KG1 (cell line): ENCODE measurements around the gene GOLGA6L10.
"Not testable (repeated sequence)": the region's sequence is repeated elsewhere in the genome, so short reads cannot be mapped to it uniquely, and the experiment has no call there.

ENCODE experiments used
- DNase-seq: peaks from one replicate; lab custom pipeline; 2025; lab: John Stamatoyannopoulos, UW

The GOLGA6L10 gene

DNA sequence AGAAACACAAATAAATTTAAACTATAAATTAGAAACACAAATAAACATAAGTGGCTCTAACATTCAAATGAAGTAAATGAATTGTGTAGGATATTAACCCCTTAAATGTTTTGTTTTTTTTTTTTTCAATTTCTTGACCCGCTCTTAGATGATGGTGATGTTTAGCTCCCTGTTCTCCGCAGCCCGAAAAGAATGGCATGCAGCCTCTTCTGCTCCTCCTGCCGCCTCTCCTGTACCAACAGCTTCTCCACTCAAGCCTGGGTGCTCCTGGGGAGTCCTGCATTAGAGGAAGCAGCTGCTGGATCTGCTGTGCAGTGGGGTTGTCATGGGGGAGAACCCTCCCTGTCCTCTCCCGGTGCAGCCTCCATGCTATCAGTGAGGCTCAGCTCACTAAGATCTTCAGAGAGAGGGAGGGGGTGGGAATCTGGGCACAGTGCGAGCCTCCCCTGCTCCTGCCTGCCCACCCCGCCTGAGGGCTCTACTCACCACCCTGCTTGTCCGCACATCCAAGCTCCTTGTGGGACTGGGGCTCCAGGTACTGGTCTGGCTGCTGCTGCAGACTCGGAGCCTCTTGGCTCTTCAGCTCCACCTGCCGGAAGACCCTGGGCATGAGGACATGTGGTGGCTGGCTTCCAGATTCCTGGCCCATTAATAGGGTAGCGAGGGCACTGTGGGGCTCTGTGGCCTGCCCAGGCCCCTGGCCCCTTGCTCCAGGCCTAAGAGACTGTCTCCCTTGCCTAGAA, 6.5 kb downstream of the GOLGA6L10 start:
- DNase-seq = not testable (repeated sequence)

DNA sequence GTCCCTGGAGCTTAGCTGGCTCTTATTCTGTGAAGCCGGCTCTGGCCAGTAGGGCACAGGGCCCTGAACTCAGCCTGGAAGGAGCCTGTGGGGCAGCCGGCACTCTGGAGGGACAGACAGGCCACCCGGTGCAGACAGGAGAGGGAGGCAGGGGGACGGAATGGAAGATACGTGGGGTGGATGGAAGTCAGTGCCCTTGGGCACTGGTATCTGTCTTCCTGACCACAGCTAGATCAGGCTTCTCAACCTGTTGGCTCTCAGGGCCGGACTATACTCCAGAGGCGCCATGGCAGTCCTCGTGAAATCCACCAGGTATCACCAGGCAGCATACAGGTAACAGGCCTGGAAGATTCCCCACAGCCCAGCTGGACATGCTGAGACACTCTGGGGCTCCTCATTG, 10.7 kb downstream of the GOLGA6L10 start:
- not testable (repeated sequence) for DNase-seq

DNA sequence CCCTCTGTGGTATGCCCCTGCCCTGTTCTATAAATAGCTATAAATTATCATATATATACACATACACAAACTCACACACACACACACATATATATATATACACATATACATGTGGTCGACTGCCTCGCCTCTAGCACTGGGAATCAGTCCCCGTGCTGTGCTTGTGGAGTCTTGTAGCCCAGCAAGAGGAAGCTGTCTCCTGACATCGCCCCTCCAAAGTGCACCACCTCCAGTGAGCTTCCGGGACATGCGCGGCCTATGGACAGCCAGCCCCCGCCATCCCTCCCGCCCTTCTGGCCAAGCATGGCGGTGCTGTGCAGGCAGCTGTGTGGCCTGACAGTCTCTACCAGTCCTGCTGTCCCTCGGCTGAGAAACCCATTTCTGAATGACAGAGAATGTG, 11.2 kb downstream of the GOLGA6L10 start:
- not testable (repeated sequence) for DNase-seq

- DNase-seq = not testable (repeated sequence)
Measured at GRCh38 chr15:82337051-82337450, 12.2 kb downstream of the GOLGA6L10 start.

- DNase-seq = not testable (repeated sequence)
Measured at GRCh38 chr15:82336180-82336647, 13.1 kb downstream of the GOLGA6L10 start.

GRCh38 chr15:82335006-82335405, 14.3 kb downstream of the GOLGA6L10 start:
- not testable (repeated sequence) for DNase-seq

GRCh38 chr15:82334554-82334932, 14.7 kb downstream of the GOLGA6L10 start:
- not testable (repeated sequence) for DNase-seq

- DNase-seq = not testable (repeated sequence)
Measured at GRCh38 chr15:82333603-82334553, 15.4 kb downstream of the GOLGA6L10 start.

DNA sequence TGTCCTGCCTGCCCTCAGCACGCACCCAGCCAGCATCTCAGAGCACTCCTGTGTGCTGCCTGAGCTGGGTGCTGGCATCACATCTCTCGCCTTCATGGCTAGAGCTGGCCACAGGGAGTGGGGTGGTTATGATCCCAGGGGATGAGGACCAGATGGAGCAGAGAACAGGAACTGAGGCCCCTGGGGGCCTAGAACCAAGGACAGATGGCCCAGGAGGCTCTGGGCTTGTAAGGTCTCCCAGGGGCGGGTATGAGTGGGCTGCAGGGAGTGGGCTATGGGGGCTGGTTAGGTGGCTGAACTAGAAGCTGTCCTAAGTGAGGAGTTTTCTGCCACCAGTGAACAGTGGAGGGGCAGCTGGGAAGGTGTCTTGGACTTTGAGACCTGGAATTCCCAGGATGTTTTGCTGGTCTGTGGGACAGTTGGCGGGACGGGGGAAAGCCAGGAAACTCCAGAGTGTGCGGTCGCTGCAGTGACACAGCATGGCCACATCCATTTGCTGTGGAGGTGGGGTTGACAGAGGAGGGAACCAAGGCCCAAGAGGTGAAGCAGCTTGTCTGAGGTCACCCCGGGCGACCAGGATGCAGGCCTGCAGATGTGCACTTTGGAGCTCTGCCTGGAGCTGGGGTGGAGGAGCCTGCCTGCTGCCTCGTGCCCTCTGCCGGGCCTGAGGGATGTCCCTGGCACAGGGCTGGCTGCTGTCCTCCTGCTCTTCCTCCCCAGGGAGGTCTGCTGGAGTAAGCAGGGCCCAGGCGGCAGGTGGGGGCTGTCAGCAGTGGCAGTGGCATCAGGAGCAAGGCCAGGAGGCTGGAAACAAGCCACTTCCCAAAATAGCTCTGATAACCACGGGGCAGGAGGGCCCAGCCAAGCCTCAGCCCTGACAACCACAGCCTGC, 16.3 kb downstream of the GOLGA6L10 start:
- not testable (repeated sequence) for DNase-seq

DNA sequence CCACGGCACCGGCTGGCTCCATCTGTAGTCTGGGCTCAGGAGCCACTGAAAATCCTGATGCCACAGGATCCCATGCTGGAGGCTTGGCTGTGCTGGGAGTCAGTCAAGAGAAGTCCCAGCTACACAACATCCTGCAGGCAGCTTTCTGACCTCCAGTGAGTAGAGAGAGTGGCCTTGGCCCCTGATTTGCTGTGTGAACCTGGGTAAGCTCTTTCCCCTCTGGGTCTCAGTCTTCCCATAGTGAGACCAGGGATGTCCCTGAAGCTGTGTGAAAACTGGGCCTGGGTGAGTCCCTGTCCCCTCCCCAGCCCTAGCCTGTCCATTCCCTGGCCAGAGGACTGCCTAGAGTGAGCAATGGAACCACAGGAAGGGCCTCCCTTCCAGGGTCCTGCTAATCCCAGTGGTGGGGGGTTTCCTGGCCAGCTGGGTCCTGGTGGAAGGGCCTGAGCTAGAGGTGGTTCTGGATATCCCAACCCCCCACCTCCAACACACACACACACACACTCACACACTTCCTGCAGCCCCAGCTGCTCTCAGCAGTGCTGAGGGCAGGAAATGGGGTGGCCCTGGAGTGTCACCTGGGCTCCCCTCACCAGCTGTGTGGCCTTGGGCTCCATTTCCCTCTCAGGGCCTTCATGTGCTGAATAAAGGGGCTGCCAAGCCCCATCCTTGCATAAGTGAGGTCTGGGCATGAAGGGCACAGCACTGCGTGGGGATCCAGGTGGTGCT, 17.5 kb downstream of the GOLGA6L10 start:
- not testable (repeated sequence) for DNase-seq

DNA sequence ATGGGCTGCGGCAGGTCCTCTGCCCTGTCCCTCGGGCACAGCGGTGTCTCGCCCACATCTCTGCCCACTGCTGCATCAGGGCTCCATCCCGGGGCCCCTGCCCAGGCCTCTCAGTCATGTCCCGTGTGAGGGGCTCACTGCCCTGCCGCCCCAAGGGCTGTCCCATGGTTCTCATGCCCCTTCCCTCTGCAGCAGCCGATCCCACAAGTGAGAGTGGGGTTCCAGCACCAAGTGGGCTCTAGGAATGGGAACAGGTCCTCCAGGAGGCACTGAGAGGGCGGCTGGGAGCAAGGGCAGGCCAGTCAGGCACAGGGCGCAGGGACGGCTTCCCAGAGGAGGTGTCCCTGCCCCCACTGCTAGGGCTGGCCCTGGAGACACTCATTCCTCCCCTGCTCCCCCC, 18.4 kb downstream of the GOLGA6L10 start:
- not testable (repeated sequence) for DNase-seq

GRCh38 chr15:82329039-82329438, 20.2 kb downstream of the GOLGA6L10 start:
- not testable (repeated sequence) for DNase-seq

DNA sequence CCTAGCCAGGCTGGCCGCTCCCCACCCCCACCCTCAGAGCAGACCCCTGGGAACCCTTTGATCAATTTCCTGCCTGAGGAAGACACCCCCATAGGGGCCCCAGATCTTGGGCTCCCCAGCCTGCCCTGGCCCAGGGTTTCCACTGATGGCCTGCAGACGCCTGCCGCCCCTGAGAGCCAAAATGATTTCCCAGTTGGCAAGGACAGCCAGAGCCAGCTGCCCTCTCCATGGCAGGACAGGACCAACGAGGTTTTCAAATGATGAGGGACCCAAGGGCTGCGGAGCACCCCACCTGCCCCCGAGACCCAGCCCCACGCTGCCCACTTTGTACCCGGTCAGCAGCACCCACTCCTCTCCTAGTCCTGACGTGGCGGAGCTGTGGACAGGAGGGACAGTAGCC, 21.9 kb downstream of the GOLGA6L10 start:
- not testable (repeated sequence) for DNase-seq

DNA sequence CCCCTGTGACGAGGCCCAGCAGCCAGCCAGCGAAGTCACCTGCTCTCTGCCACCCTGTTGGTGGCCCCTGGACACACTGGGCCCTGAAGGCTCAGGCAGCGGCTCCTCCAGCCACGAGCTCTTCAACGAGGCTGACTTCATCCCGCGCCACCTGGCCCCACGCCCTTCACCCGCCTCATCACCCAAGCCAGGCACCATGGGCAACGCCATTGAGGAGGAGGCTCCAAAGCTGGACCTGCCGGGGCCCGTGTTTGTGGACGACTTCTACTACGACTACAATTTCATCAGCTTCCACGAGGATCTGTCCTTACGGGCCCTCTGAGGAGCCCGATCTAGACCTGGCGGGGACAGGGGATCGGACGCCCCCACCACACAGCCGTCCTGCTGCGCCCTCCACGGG, 22.4 kb downstream of the GOLGA6L10 start:
- not testable (repeated sequence) for DNase-seq

GRCh38 chr15:82325646-82326045, 23.6 kb downstream of the GOLGA6L10 start:
- not testable (repeated sequence) for DNase-seq

GRCh38 chr15:82324831-82325230, 24.4 kb downstream of the GOLGA6L10 start:
- DNase-seq = not testable (repeated sequence)

- DNase-seq = not testable (repeated sequence)
Measured at GRCh38 chr15:82322488-82322887, 26.8 kb downstream of the GOLGA6L10 start.

DNA sequence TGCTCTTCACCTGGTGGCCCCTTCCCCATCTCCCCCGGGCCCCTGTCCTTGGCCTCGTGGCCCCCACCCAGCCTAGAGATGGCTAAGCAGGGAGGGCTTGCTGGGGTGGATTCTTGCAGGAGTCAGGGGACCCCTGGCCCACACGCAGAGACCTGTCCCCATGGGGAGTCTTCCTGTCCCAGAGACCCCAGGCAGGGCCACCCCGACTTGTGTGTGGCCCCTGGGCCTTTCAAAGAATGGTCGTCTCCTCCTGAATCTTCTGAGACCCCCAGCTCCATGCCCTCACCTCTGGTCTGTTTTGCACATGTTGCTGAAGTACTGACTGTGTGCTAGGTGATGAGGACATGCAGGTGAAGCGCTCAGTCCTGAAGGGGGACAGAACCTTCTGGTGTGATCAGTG, 28.4 kb downstream of the GOLGA6L10 start:
- not testable (repeated sequence) for DNase-seq

DNA sequence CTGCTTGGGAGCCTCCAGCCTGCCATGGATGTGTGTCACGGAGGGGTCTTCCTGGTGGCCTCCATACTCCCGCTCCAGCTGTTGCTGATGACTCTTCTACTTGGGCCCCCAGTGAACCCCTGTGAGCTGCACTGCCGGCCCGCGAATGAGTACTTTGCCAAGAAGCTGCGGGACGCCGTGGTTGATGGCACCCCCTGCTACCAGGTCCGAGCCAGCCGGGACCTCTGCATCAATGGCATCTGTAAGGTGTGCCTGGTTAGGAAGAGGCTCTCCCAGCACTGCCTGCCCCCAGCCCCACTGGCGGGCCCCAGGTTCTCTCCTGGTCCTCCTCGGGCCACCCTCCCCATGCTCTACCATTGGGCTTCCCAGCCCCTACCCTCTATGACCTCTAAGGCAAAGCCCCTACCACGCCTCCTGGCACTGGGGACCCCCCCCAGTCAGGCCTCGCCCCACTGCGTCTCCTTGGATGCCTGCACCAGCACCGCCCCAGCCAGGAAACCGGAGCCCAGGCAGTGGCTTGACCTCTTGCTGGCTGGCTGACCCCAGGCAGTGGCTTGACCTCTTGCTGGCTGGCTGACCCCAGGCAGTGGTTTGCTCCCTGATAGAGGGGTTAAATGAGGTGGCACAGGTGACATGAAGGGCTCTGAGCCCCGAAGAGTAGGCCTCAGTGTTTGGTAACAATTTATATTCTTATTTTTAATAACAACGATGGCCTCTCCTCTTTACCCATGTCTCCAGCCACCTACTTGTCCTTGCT, 29.6 kb downstream of the GOLGA6L10 start:
- not testable (repeated sequence) for DNase-seq

DNA sequence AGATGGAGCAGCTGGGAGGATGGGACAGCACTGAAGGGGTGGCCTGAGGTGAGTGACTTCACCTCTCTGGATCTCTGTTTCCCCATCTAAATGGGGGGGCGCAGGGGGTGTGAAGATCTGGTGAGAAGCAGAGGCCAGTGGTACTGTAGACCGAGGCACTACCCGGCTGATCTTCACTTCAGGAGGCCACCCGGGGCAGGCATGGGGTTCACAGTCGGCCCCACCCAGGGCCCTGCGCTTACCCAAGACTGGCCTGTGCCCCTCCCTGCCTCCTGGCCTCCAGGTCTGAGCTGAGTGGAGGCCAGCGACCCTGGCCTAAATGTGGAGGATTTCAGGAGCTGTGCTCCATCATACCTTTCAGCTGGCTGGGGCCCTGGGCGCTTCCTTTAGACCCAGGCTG, 31.0 kb downstream of the GOLGA6L10 start:
- DNase-seq = not testable (repeated sequence)
